Measurements from ENCODE around the gene USP17L29. TPM values are rescaled to one million over a fixed set of nuclear protein-coding genes. Genes with fewer than 3 reads are reported as not detected.
"Not testable (repeated sequence)": the region's sequence is repeated elsewhere in the genome, so short reads cannot be mapped to it uniquely, and the experiment has no call there.

The USP17L29 gene
- total RNA-seq, 2 experiments from 2014 or later, result not detected

DNA sequence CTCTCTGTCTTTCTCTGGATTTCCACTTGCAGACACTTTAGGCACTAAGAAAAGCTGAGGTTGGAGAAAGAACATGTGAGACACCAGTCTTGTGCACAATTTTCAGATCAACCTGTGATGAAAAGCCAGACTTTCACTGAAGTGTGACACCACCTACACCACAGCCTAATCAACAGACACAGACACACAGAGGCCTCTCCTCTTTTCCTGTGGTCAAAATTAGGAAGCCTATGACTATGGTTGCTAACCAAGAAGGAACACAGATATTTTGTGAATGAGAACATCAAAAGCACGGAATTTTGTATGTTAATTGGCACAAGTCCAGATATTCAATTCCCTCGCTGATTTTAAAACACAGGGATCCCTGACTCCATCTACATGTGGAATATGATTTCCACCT is 35.6 kb downstream of the USP17L29 start:
- CTCF ChIA-PET, POLR2A ChIA-PET, H3K4me3 Mint-ChIP-seq: not testable (repeated sequence)

More for the DNA sequence above, 35.6 kb downstream of the USP17L29 start:
- H3K4me1 Mint-ChIP-seq; H3K27ac Mint-ChIP-seq; DNase-seq; H3K36me3 Mint-ChIP-seq (ENCODE audit: low read depth); H3K9me3 Mint-ChIP-seq; H3K27me3 Mint-ChIP-seq: not testable (repeated sequence)

Other genes starting within 250 kb of the USP17L29 start
- not detected for gene FAM90A26, start 183.2 kb upstream of the USP17L29 start, total RNA-seq
- gene USP17L10, start 143.0 kb upstream of the USP17L29 start, total RNA-seq, result not detected
- not detected for gene USP17L11, start 138.2 kb upstream of the USP17L29 start, total RNA-seq
- gene USP17L12, start 133.5 kb upstream of the USP17L29 start, total RNA-seq, result not detected
- gene USP17L13, start 128.7 kb upstream of the USP17L29 start, total RNA-seq, result not detected
- gene USP17L15, start 119.3 kb upstream of the USP17L29 start, total RNA-seq, result not detected
- not detected for gene USP17L17, start 109.8 kb upstream of the USP17L29 start, total RNA-seq
- not detected for gene USP17L18, start 105.0 kb upstream of the USP17L29 start, total RNA-seq
- not detected for gene USP17L19, start 100.3 kb upstream of the USP17L29 start, total RNA-seq
- gene USP17L20, start 95.5 kb upstream of the USP17L29 start, total RNA-seq, result not detected
- gene USP17L21, start 90.8 kb upstream of the USP17L29 start, total RNA-seq, result not detected
- gene USP17L22, start 86.0 kb upstream of the USP17L29 start, total RNA-seq, result not detected
- not detected for gene USP17L24, start 28.5 kb upstream of the USP17L29 start, total RNA-seq
- gene USP17L25, start 23.7 kb upstream of the USP17L29 start, total RNA-seq, result not detected
- gene USP17L26, start 19.0 kb upstream of the USP17L29 start, total RNA-seq, result not detected
- gene USP17L5, start 14.2 kb upstream of the USP17L29 start, total RNA-seq, result not detected
- gene USP17L27, start 9.5 kb upstream of the USP17L29 start, total RNA-seq, result not detected
- gene USP17L28, start 4.7 kb upstream of the USP17L29 start, total RNA-seq, result not detected
- not detected for gene USP17L30, start 9.5 kb downstream of the USP17L29 start, total RNA-seq
- gene DEFB131A, start 90.8 kb downstream of the USP17L29 start, total RNA-seq, result not detected